Suprapubic skin (tissue), 4 donors: Measurements from ENCODE around the gene MYO18A.

ENCODE experiments used
- EP300 ChIP-seq: sonication (generic); formaldehyde crosslinking; IDR thresholded peaks from one replicate; pipeline ENCODE4 v1.6.1; 2017; ENCODE audit warnings: antibody characterized with exemption
- POLR2A ChIP-seq, 2 donors: fragments of 450-650 bp; IDR thresholded peaks; one replicate each; pipeline ENCODE4 v1.6.1; 2017; ENCODE audit warnings: antibody characterized with exemption in 2 of 2, mild to moderate bottlenecking in 2 of 2, moderate library complexity in 2 of 2
- POLR2AphosphoS5 ChIP-seq, 3 donors: sonication (generic); formaldehyde crosslinking; IDR thresholded peaks; one replicate each; pipeline ENCODE4 v1.6.1; 2017; ENCODE audit warnings: antibody characterized with exemption in 3 of 3
- TF ChIP-seq, protein P1 (sequence below), 2 donors: fragments of 200-600 bp in 1 of 2; fragments of 450-650 bp in 1 of 2; sonication (generic) in 1 of 2; IDR thresholded peaks; one replicate each; pipeline ENCODE4 v1.5.1; 2016 to 2019; ENCODE audit warnings: antibody characterized with exemption in 2 of 2, mild to moderate bottlenecking in 1 of 2, moderate library complexity in 1 of 2

DNA sequence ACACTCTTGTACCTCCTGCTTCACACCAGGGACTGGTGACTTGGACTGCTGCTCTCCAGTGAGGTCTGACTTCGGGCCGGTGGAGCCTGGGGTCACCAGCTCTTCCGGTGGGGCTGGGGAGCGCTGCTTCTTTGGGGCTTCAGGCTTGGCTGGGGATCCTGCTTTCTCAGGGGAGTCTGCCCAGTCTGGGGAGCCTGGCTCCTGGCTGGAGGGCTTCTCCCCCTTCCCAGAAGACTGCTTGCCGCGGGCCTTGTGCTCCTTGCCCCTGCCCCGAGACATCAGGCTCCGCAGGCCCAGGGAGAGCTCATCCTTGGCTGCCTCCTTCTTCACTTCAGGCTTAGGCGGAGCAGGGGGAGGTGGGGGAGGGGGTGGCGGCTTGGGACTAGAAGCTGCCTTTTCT, 52.4 kb downstream of the MYO18A start:
- TF ChIP-seq, protein P1, sequence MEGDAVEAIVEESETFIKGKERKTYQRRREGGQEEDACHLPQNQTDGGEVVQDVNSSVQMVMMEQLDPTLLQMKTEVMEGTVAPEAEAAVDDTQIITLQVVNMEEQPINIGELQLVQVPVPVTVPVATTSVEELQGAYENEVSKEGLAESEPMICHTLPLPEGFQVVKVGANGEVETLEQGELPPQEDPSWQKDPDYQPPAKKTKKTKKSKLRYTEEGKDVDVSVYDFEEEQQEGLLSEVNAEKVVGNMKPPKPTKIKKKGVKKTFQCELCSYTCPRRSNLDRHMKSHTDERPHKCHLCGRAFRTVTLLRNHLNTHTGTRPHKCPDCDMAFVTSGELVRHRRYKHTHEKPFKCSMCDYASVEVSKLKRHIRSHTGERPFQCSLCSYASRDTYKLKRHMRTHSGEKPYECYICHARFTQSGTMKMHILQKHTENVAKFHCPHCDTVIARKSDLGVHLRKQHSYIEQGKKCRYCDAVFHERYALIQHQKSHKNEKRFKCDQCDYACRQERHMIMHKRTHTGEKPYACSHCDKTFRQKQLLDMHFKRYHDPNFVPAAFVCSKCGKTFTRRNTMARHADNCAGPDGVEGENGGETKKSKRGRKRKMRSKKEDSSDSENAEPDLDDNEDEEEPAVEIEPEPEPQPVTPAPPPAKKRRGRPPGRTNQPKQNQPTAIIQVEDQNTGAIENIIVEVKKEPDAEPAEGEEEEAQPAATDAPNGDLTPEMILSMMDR (IDR thresholded peaks at IDR 0.05), result no peak
- TF ChIP-seq EP300, result no peak
- no peak for TF ChIP-seq POLR2AphosphoS5 (IDR thresholded peaks at IDR 0.05)
- no peak for TF ChIP-seq POLR2A (IDR thresholded peaks at IDR 0.05)
